Measurements from ENCODE around the gene TEAD1. TPM values are rescaled to one million over a fixed set of nuclear protein-coding genes. Genes with fewer than 3 reads are reported as not detected.

The TEAD1 gene
- total and polyA plus RNA-seq, 2 donors (not counting 3 experiments of a cell fraction or from before 2014, with no cell fraction given): 15.3 to 49.0 TPM

GRCh38 chr11:12803086-12803826 lies 129.0 kb downstream of the TEAD1 start:
- H3K79me2 ChIP-seq (ENCODE audit: control insufficient read depth, insufficient read depth, low read length): peaks cover 22% of the 10 kb centered on the region
- dilution Hi-C loops (cut with MboI; ENCODE audit: extremely low pct_ligation_motif_present, low sequenced_read_pairs) (no loop called here), intact Hi-C loops (cut with micrococcal nuclease) (loop anchor here (1.0 to 5.0 kb wide), 4 partner anchors 11 to 516 kb away; no protein-coding TSS in a partner anchor)
- no peaks in the 10 kb centered on the region for H3K27me3 ChIP-seq (ENCODE audit: control insufficient read depth in 2 of 2, insufficient read depth in 2 of 2, low read length in 2 of 2)
- peak overlapping the region; percentile 72 for H3K27ac ChIP-seq (ENCODE audit: insufficient read depth, low read depth, low read length)
- FAIRE-seq (no peak), DNase-seq (ENCODE audit: low read depth, low spot score) (peak; percentile 92)
- no peaks in the 10 kb centered on the region for H4K20me1 ChIP-seq (replicated peaks; ENCODE audit: control insufficient read depth, extremely low read depth, insufficient read depth, low read length)
- H3K9me3 ChIP-seq (replicated peaks; ENCODE audit: control insufficient read depth, insufficient read depth, low read length): no peaks in the 10 kb centered on the region
- H3K9ac ChIP-seq (replicated peaks; ENCODE audit: extremely low read depth, insufficient read depth, low read length): peak overlapping the region; percentile 26
- H3K4me2 ChIP-seq (ENCODE audit: insufficient read depth, low read length): peak overlapping the region; percentile 44
- H3K36me3 ChIP-seq (ENCODE audit: control insufficient read depth in 2 of 2, extremely low read depth in 1 of 2, insufficient read depth in 2 of 2, low read length in 2 of 2): no peaks in the 10 kb centered on the region
- H2AFZ ChIP-seq (ENCODE audit: low read depth, low read length): no peak overlapping the region
- ChIA-PET POLR2A (interaction anchor here (0.8 kb wide), 1 partner anchor 25 kb away, joined by 3 read pairs; no protein-coding TSS in a partner anchor), CTCF (interaction anchor here (0.7 to 2.1 kb wide), 9 partner anchors 11 to 472 kb away, joined by 3 to 6 read pairs (median 4); no protein-coding TSS in a partner anchor)
- H3K4me3 ChIP-seq (replicated peaks in 1 of 3; ENCODE audit: insufficient read depth in 1 of 3, low read depth in 1 of 3, low read length in 3 of 3): no peak overlapping the region
- TF ChIP-seq MYC (IDR thresholded peaks at IDR 0.05; ENCODE audit: low read depth, low read length): no peak
- peak; percentile 26 for TF ChIP-seq FOS (IDR thresholded peaks at IDR 0.05; ENCODE audit: borderline replicate concordance, insufficient read depth, low read length)
- BruUV-seq (replicated peaks): no TSS peak
- H3K9me1 ChIP-seq (replicated peaks; ENCODE audit: control insufficient read depth, extremely low read depth, insufficient read depth, low read length): no peaks in the 10 kb centered on the region
- H3K4me1 ChIP-seq (ENCODE audit: control insufficient read depth, extremely low read depth, insufficient read depth, low read length): peaks cover 35% of the 10 kb centered on the region

- no peaks in the 10 kb centered on the region for H4K20me1 ChIP-seq (replicated peaks; ENCODE audit: control insufficient read depth, extremely low read depth, insufficient read depth, low read length)
- DNase-seq (ENCODE audit: low read depth, low spot score): no peak
- no peaks in the 10 kb centered on the region for H3K27me3 ChIP-seq (ENCODE audit: control insufficient read depth in 2 of 2, insufficient read depth in 2 of 2, low read length in 2 of 2)
- no peaks in the 10 kb centered on the region for H3K9me1 ChIP-seq (replicated peaks; ENCODE audit: control insufficient read depth, extremely low read depth, insufficient read depth, low read length)
- peaks cover 23% of the 10 kb centered on the region for H3K79me2 ChIP-seq (ENCODE audit: control insufficient read depth, insufficient read depth, low read length)
- no peak overlapping the region for H3K4me2 ChIP-seq (ENCODE audit: insufficient read depth, low read length)
- no TSS peak for BruUV-seq (replicated peaks)
- H3K36me3 ChIP-seq (ENCODE audit: control insufficient read depth in 2 of 2, extremely low read depth in 1 of 2, insufficient read depth in 2 of 2, low read length in 2 of 2): no peaks in the 10 kb centered on the region
- H3K9me3 ChIP-seq (replicated peaks; ENCODE audit: control insufficient read depth, insufficient read depth, low read length): no peaks in the 10 kb centered on the region
- dilution Hi-C loops (cut with MboI; ENCODE audit: extremely low pct_ligation_motif_present, low sequenced_read_pairs) (no loop called here), intact Hi-C loops (cut with micrococcal nuclease) (no loop called here)
- no peak overlapping the region for H2AFZ ChIP-seq (ENCODE audit: low read depth, low read length)
- ChIA-PET CTCF (no interaction called here), POLR2A (no interaction called here)
- no peak for TF ChIP-seq MYC (IDR thresholded peaks at IDR 0.05; ENCODE audit: low read depth, low read length)
- TF ChIP-seq EZH2 (IDR thresholded peaks at IDR 0.05; ENCODE audit: borderline replicate concordance, low read depth, low read length, severe bottlenecking): no peak
- no peak for TF ChIP-seq POLR2A (IDR thresholded peaks at IDR 0.05; ENCODE audit: low read depth, low read length)
- no peak for TF ChIP-seq MAX (IDR thresholded peaks at IDR 0.05; ENCODE audit: insufficient read depth, insufficient read length)
- no peak for TF ChIP-seq FOS (IDR thresholded peaks at IDR 0.05; ENCODE audit: borderline replicate concordance, insufficient read depth, low read length)
- no peak for TF ChIP-seq GATA2 (IDR thresholded peaks at IDR 0.05; ENCODE audit: insufficient read depth, insufficient read length, low read depth, low read length)
- no peak for TF ChIP-seq JUN (IDR thresholded peaks at IDR 0.05; ENCODE audit: borderline replicate concordance, insufficient read depth, insufficient read length, low read depth)
- no peak for TF ChIP-seq POLR2AphosphoS5 (IDR thresholded peaks at IDR 0.05; ENCODE audit: insufficient read depth, low read depth, low read length)
- no peak for TF ChIP-seq CTCF (IDR thresholded peaks at IDR 0.05; ENCODE audit: extremely low read depth in 1 of 2, insufficient read depth in 1 of 2, low read depth in 1 of 2, low read length in 2 of 2)
- no peak overlapping the region for H3K9ac ChIP-seq (replicated peaks; ENCODE audit: extremely low read depth, insufficient read depth, low read length)
- H3K4me1 ChIP-seq (ENCODE audit: control insufficient read depth, extremely low read depth, insufficient read depth, low read length): peaks cover 21% of the 10 kb centered on the region
- no peak overlapping the region for H3K27ac ChIP-seq (ENCODE audit: insufficient read depth, low read depth, low read length)
- H3K4me3 ChIP-seq (replicated peaks in 1 of 3; ENCODE audit: insufficient read depth in 1 of 3, low read depth in 1 of 3, low read length in 3 of 3): no peak overlapping the region
- FAIRE-seq: no peak
Observed at GRCh38 chr11:12806113-12806512, 131.9 kb downstream of the TEAD1 start.
